Measurements from ENCODE around the gene NCKAP5. TPM values are rescaled to one million over a fixed set of nuclear protein-coding genes. Genes with fewer than 3 reads are reported as not detected.

NCKAP5 gene
- total RNA-seq, 3 donors from 2014 or later (not counting 1 experiment from before 2014, with no cell fraction given), result 0.12 to 0.20 TPM; not detected in 1

GRCh38 chr2:133192028-133192427 is 376.2 kb downstream of the NCKAP5 start:
- ATAC-seq (no peak), DNase-seq (no peak)
- 100% methylated on average over 1 of the region's 3 CpGs for WGBS (ENCODE audit: insufficient coverage)
- no peak overlapping the region for H3K27ac ChIP-seq (ENCODE audit: low read length)
- no peaks in the 10 kb centered on the region for H3K4me1 ChIP-seq (ENCODE audit: control insufficient read depth, insufficient read depth, low read length)
- Mint-ChIP-seq H3K27me3 (ENCODE audit: low read depth in 2 of 2) (no peaks in the 10 kb centered on the region), H3K9me3 (peaks cover 5 to 11% of the 10 kb centered on the region in 2 donors), H3K27ac (no peak overlapping the region), H3K36me3 (peaks cover 28% of the 10 kb centered on the region), H3K4me1 (no peaks in the 10 kb centered on the region), H3K4me3 (no peak overlapping the region)
- H3K36me3 ChIP-seq (ENCODE audit: control insufficient read depth, insufficient read depth, low read length), result no peaks in the 10 kb centered on the region
- intact Hi-C loops (cut with micrococcal nuclease), result no loop called here
- H3K4me3 ChIP-seq (ENCODE audit: low read length), result no peak overlapping the region
- H3K27me3 ChIP-seq (ENCODE audit: control insufficient read depth, insufficient read depth, low read length), result no peaks in the 10 kb centered on the region
- no peaks in the 10 kb centered on the region for H3K9me3 ChIP-seq (ENCODE audit: control insufficient read depth, insufficient read depth, low read length)
- TF ChIP-seq CTCF (IDR thresholded peaks at IDR 0.05), result no peak

GRCh38 chr2:133177196-133177595 is 391.1 kb downstream of the NCKAP5 start:
- intact Hi-C loops (cut with micrococcal nuclease), result no loop called here
- 86% methylated on average over 3 of the region's 4 CpGs for WGBS (ENCODE audit: insufficient coverage)

GRCh38 chr2:133175926-133176325 is 392.3 kb downstream of the NCKAP5 start:
- Histone ChIP-seq H3K27me3 (ENCODE audit: control insufficient read depth, insufficient read depth, low read length) (no peaks in the 10 kb centered on the region), H3K27ac (ENCODE audit: low read length) (no peak overlapping the region), H3K36me3 (ENCODE audit: control insufficient read depth, insufficient read depth, low read length) (no peaks in the 10 kb centered on the region), H3K4me3 (ENCODE audit: low read length) (no peak overlapping the region), H3K4me1 (ENCODE audit: control insufficient read depth, insufficient read depth, low read length) (no peaks in the 10 kb centered on the region), H3K9me3 (ENCODE audit: control insufficient read depth, insufficient read depth, low read length) (no peaks in the 10 kb centered on the region)
- no peak overlapping the region for H3K27ac Mint-ChIP-seq
- H3K36me3 Mint-ChIP-seq, result no peaks in the 10 kb centered on the region
- TF ChIP-seq CTCF (IDR thresholded peaks at IDR 0.05), result no peak
- no peaks in the 10 kb centered on the region for H3K27me3 Mint-ChIP-seq (ENCODE audit: low read depth in 2 of 2)
- H3K9me3 Mint-ChIP-seq, result peaks cover 0 to 5% of the 10 kb centered on the region in 2 donors
- H3K4me1 Mint-ChIP-seq, result no peaks in the 10 kb centered on the region
- WGBS (ENCODE audit: insufficient coverage), result 81% methylated on average over 3 of the region's 3 CpGs
- no peak for ATAC-seq
- intact Hi-C loops (cut with micrococcal nuclease), result no loop called here
- DNase-seq, result no peak
- H3K4me3 Mint-ChIP-seq, result no peak overlapping the region

More at GRCh38 chr2:133177196-133177595, 391.1 kb downstream of the NCKAP5 start:
- Histone ChIP-seq H3K4me3 (ENCODE audit: low read length) (no peak overlapping the region), H3K27ac (ENCODE audit: low read length) (no peak overlapping the region), H3K36me3 (ENCODE audit: control insufficient read depth, insufficient read depth, low read length) (no peaks in the 10 kb centered on the region), H3K9me3 (ENCODE audit: control insufficient read depth, insufficient read depth, low read length) (no peaks in the 10 kb centered on the region), H3K27me3 (ENCODE audit: control insufficient read depth, insufficient read depth, low read length) (no peaks in the 10 kb centered on the region), H3K4me1 (ENCODE audit: control insufficient read depth, insufficient read depth, low read length) (no peaks in the 10 kb centered on the region)
- ATAC-seq (no peak), DNase-seq (no peak)
- TF ChIP-seq CTCF (IDR thresholded peaks at IDR 0.05), result no peak
- Mint-ChIP-seq H3K27me3 (ENCODE audit: low read depth in 2 of 2) (no peaks in the 10 kb centered on the region), H3K9me3 (peaks cover 2 to 8% of the 10 kb centered on the region in 2 donors), H3K36me3 (no peaks in the 10 kb centered on the region), H3K4me3 (no peak overlapping the region), H3K4me1 (no peaks in the 10 kb centered on the region), H3K27ac (no peak overlapping the region)

- Histone ChIP-seq H3K4me3 (ENCODE audit: low read length) (no peak overlapping the region), H3K4me1 (ENCODE audit: control insufficient read depth, insufficient read depth, low read length) (no peaks in the 10 kb centered on the region), H3K9me3 (ENCODE audit: control insufficient read depth, insufficient read depth, low read length) (no peaks in the 10 kb centered on the region), H3K36me3 (ENCODE audit: control insufficient read depth, insufficient read depth, low read length) (no peaks in the 10 kb centered on the region), H3K27ac (ENCODE audit: low read length) (no peak overlapping the region), H3K27me3 (ENCODE audit: control insufficient read depth, insufficient read depth, low read length) (no peaks in the 10 kb centered on the region)
- no peak overlapping the region for H3K27ac Mint-ChIP-seq
- no peaks in the 10 kb centered on the region for H3K36me3 Mint-ChIP-seq
- H3K27me3 Mint-ChIP-seq (ENCODE audit: low read depth in 2 of 2), result no peaks in the 10 kb centered on the region
- intact Hi-C loops (cut with micrococcal nuclease), result no loop called here
- ATAC-seq, result no peak
- H3K4me3 Mint-ChIP-seq, result no peak overlapping the region
- DNase-seq, result no peak
- no peak for TF ChIP-seq CTCF (IDR thresholded peaks at IDR 0.05)
- peaks cover 3 to 5% of the 10 kb centered on the region in 2 donors for H3K9me3 Mint-ChIP-seq
- H3K4me1 Mint-ChIP-seq, result no peaks in the 10 kb centered on the region
Observed at GRCh38 chr2:133173224-133173623, 395.0 kb downstream of the NCKAP5 start.
